Inferior parietal cortex (tissue), 1 donor: ENCODE measurements around the gene KRTAP10-2.

Experiments used
- DNase-seq: peaks from one replicate; pipeline ENCODE4 v3.0.0-alpha.2; 2016; ENCODE audit errors: extremely low spot score

Gene KRTAP10-2

DNA sequence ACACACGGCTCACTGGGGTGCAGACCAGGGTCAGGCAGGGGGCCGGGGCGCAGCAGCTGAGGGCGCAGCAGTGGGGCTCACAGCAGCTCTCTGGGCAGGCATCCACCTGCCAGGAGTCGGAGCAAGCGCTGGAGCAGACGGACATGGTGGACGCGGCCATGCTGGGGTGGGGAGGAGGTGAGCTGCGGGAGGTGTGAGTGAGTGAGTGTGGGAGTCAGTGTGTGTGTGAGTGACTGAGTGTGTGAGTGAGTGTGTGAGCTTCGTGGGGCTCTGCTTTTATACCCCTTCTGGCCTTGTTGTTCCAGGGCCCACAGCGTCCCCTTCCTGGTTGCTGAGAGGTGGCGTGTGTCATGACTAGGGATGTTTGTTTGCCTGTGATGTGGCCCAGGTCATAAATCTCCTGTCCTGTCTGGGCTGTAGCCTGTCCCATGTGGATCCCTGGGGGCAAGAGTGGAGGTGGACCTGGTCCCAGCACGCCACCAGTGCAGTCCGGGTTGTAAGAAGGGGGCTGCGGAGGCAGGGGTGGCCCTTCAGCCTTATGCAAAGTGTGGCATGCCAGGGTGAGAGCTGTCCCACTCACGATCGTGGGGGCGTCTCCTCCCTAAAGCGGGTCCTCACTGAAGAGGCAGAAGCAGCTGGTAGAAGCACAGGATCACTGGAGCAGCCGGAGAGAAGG is 11.2 kb downstream of the KRTAP10-2 start, which contains the start of gene KRTAP10-1:
Gene KRTAP10-1 (minus strand): TSS at position 205 of the 676 bp plus-strand sequence. CDS start 45 bp downstream, at position 160.
- DNase-seq: no peak

GRCh38 chr21:44539046-44539445 is 12.3 kb downstream of the KRTAP10-2 start:
- DNase-seq: no peak

DNA sequence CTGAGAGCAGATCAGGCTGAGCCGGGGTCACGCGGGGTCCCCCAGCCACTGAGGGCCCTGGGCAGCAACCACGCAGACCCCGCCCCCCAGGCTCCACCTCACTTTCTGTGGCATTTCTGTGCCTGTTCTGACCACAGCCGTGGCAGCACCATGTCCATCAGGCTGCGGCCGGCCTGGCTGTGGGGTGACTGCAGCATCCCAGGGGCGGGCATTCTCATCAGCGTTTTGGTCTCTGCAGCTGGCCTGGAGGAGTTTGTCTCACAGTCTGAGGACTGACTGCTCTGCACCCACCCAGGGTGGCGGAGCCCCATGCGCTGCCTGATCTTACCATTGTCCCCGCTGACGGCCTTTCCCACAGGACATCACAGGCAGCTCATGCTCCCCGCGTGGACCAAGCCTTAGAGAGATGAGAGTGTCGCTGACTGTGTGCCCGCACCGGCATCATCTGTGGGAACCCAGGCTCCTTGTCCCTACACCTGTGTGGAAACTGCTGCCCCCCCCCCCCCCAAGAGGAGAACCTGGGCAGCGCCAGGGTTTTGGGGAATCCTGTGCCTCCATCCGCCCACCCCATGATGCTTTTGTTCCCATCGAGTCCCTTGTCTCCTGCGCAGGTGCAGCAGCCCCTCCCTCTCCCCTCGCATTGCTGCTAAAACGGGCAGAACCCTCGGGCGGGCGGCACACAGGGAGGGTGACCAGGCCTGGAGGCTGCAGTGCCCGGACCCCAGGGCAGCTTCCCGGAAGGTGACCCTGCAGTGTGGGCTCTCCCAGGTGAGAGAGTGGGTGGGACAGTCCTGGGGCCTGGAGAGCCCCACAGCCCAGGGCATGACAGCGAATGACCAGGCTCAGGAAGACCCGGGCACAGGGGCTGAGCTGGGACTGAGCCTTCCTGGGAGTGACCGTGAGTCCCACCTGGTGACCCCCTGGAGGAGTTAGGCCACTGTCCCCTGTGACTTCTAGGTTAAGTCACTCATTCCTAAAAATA is 13.1 kb downstream of the KRTAP10-2 start:
- DNase-seq: no peak

DNA sequence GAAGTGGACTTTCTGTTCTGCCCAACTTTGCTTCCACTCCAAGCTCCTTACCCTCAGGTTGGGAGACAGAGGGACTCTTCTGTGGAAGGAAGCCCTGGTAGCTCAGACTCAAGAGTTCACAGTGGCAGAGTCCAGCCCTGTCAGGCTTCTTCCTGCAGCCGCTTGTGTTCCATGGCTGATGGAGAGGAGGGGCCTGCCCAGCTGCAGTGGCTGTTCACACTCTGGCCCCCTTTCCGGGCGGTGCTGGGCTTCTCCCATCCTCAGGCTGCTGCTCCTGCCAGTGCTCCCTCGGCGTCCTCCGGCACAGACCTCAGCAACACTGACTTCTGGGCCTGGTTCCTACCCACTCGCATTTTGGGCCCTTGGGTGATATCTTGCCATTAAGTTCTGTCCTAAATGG is 15.3 kb downstream of the KRTAP10-2 start:
- DNase-seq: no peak

- no peak for DNase-seq
Observed at GRCh38 chr21:44534688-44535087, 16.6 kb downstream of the KRTAP10-2 start.

DNA sequence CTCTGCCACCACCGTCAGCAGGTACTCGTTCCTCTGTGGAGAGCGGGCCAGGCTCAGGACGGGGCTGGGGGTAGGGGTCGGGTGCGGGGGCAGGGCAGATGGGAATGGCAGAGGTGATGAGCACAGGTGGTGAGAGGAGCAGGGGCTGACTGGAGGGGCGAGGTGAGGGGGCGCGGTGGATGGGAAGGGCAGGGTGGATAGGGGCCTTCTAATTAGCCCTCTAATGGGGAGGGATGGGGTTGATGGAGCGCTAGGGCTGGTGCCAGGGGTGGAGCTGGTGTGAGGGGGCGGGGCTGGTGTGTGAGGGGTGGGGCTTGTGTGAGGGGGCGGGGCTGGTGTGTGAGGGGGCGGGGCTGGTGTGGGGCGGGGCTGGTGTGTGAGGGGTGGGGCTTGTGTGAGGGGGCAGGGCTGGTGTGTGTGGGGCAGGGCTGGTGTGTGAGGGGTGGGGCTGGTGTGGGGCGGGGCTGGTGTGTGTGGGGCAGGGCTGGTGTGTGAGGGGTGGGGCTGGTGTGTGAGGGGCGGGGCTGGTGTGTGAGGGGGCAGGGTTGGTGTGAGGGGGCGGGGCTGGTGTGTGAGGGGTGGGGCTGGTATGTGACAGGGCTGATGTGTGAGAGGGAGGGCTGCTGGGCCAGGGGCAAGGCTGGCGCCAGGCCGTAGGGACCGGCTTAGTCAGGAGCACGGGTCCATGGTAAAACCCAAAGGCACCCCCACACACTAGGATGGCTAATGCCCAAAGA is 17.2 kb downstream of the KRTAP10-2 start:
- DNase-seq: no peak

DNA sequence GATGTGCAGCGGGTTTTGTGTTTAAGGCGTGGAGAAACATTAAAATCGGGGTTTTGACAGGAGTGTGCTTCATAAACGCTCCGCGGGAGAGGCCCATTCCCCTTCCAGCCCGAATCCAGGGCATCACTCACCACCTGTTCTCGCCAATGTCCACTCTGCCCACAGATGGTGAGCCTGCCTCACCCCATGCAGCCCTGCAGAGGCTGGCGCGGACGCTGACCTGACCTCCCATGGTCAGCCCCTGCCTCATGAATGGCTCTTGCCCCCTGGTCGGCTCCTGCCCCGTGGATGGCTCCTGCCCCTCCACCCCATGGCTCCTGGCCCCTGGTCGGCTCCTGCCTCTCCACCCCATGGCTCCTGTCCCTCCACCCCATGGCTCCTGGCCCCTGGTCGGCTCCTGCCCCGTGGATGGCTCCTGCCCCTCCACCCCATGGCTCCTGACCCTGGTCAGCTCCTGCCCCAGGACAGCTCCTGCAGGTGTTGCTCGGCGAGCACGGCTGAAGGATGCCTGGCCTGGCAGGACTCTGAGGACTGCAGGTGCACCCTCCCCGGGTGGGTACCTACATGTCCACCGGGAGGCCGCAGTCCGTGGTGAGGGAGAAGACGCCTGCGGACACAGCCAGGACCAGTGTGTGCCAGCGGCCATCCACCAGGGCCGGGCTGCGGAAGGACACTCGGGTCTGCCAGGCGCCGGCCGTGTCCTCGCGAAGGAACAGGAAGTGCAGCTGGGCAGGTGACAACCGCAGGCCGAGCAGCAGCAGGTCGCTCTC is 18.0 kb downstream of the KRTAP10-2 start:
- DNase-seq: no peak

DNA sequence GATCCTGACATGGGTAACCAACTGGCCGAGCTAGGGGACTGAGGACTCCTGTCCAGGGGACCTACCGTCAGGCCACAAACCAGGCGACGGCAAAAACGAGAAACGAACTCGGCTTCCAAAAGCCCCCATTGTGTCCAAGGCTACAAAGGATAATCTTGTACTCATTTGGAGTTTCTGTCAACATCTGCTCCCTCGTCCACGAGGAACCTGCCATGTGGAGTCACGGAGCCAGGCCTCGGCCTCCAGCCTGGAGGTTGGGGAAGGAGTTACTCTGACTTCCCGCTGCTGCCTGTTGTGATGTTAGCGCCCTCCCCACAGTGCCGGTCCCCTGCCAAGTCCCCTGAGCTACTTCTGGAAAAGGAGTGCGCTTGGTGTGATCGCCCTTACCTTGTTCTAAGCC is 18.6 kb downstream of the KRTAP10-2 start:
- no peak for DNase-seq

GRCh38 chr21:44531606-44532564 is 19.4 kb downstream of the KRTAP10-2 start:
- DNase-seq: no peak

DNA sequence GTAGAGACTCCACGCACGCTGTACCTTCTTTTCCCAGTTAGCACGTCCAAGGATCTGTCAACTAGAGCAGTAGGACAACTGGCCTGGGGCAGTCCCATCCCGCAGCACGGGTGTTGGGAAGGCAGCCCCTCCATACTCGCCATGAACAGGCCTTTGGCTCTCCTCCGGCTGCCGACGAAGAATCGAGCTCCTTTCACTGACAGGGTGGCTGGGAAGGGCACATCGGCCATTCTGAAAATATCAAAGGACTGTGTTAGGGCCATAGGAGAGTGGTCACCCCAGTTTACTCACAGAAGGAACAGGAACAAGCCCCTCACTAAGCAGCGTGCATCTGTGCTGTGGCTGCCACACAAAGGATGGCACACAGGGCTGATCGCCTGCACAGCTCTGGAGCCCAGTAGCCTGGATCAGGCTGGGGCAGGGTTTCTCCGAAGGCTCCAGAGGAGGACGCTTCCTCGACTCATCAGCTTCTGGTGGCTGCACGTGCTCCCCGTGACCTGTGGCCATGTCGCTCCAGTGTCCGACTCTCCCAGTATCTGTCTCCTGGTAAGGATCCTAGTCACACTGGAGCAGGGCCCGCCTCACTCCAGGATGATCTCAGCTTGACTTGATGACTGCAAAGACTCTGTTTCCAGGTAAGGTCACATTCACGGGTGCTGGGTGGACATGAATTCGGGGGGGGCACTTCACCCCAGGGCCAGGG is 20.3 kb downstream of the KRTAP10-2 start:
- DNase-seq: no peak

GRCh38 chr21:44530221-44530902 is 20.9 kb downstream of the KRTAP10-2 start:
- no peak for DNase-seq

DNA sequence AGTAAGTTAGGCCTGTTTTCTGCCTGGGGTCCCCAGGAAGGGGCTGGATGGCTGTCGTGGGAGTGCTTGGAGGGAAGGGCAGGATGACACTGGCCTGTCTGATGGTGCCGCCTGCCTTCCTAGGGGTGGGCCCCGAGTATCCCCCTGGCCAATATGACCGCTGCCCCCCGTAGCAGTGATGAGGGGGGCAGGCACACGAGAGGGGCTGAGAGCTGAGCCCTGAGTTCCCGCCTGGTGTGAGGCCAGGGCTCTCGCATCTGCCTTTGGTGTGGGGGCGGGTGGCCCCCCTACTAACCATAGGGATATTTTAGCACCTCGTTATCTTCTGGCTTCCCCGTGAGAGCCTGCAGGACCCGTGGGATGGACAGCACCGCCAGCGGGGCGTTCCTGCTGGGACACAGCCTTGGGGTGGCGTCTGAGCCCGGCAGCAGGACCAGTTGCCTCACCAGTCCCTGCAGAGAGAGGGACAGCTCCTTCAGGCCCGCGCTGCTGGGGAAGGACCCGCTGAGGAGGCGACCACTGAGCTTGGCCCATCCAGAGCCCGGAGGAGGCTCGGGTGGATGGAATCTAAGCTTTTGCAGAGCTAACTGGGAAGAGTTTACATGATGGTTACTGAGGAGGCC is 21.7 kb downstream of the KRTAP10-2 start:
- no peak for DNase-seq

- no peak for DNase-seq
Observed at GRCh38 chr21:44529011-44529421, 22.3 kb downstream of the KRTAP10-2 start.

DNA sequence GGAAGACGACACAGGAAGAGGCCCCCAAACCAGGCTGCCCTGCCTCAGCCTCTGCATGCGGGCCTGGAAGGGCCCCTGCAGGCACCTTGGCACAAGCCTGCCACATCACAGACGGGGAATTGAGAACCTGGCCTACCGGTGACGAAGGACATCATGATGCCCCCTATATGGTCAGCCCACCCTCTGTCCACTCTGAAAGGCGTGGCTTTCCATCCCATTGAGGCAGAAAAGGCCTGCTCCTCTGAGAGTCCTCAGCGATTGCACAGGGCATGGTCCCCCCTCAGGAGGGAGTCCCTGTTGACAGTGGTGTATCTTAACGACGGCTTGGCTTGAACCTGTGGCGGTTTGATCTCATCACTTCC is 22.7 kb downstream of the KRTAP10-2 start:
- DNase-seq: no peak

GRCh38 chr21:44527983-44528633 is 23.2 kb downstream of the KRTAP10-2 start:
- DNase-seq: no peak

DNA sequence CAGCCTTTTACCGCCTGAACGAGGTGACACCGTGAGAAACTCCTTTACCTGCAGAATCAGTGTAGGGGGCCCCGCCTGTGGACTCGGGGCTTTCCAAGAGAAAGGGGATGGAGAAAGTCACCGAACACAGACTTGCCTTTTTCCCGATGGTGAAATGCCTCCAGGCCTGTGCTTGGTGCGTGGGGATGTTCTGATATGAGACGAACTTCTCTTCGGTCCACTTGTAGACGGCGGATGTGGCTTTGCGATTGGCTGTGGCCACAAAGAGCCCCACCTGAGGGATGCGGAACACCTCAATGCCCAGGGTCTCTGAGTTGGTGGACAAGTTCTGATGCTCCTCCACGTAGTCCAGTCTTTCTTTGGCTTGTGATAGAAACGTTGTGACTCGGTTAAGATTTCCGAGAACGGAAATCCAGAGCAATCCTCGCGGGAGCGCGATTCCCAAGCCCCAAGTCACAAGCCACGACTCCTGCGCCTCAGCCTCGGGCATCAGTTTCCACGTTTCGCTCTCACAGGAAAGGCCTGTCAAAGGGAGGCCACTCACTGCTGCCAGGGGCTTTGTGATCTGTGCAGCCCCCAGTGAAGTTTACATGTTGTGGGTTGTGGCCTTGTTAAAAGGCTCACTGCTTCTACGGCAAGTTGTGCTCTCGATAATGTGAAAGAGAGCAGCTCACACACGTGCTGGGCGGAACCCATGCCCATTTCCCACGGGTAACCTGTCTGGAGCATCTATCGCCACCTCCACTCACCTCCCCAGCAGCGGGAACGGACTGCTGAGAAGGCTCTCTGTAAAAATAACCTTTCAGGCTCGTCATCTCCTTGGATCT is 23.9 kb downstream of the KRTAP10-2 start:
- no peak for DNase-seq
